Measurements from ENCODE around the gene NBR1.
"Not testable (repeated sequence)": the region's sequence is repeated elsewhere in the genome, so short reads cannot be mapped to it uniquely, and the experiment has no call there.

Gene NBR1

GRCh38 chr17:43142153-43142552 lies 28.9 kb upstream of the NBR1 start:
- TF ChIP-seq, protein P1, sequence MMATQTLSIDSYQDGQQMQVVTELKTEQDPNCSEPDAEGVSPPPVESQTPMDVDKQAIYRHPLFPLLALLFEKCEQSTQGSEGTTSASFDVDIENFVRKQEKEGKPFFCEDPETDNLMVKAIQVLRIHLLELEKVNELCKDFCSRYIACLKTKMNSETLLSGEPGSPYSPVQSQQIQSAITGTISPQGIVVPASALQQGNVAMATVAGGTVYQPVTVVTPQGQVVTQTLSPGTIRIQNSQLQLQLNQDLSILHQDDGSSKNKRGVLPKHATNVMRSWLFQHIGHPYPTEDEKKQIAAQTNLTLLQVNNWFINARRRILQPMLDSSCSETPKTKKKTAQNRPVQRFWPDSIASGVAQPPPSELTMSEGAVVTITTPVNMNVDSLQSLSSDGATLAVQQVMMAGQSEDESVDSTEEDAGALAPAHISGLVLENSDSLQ (IDR thresholded peaks at IDR 0.05) = no peak
- TF ChIP-seq CTBP1 (IDR thresholded peaks at IDR 0.05; ENCODE audit: borderline replicate concordance) = no peak
- TF ChIP-seq BHLHE40 (IDR thresholded peaks at IDR 0.05; ENCODE audit: borderline replicate concordance) = no peak
- TF ChIP-seq TARDBP (IDR thresholded peaks at IDR 0.05) = no peak
- no peak for TF ChIP-seq HDGF (IDR thresholded peaks at IDR 0.05; ENCODE audit: borderline replicate concordance)
- no peak for TF ChIP-seq SP1 (IDR thresholded peaks at IDR 0.05)
- TF ChIP-seq L3MBTL2 (conservative IDR thresholded peaks at IDR 0.05) = no peak
- TF ChIP-seq FOXM1 (IDR thresholded peaks at IDR 0.05; ENCODE audit: borderline replicate concordance) = no peak
- no peak for TF ChIP-seq ARNT (IDR thresholded peaks at IDR 0.05)
- no peak for TF ChIP-seq LEF1 (IDR thresholded peaks at IDR 0.05; ENCODE audit: borderline replicate concordance)
- TF ChIP-seq ELF4 (IDR thresholded peaks at IDR 0.05) = no peak
- ChIA-PET POLR2A (interaction anchor here (2.3 kb wide), 1 partner anchor 17 kb away, joined by 5 read pairs; the partner anchor contains the start of gene BRCA1), CTCF (no interaction called here)
- no peak for DNase-seq (ENCODE audit: extremely low spot score)

DNA sequence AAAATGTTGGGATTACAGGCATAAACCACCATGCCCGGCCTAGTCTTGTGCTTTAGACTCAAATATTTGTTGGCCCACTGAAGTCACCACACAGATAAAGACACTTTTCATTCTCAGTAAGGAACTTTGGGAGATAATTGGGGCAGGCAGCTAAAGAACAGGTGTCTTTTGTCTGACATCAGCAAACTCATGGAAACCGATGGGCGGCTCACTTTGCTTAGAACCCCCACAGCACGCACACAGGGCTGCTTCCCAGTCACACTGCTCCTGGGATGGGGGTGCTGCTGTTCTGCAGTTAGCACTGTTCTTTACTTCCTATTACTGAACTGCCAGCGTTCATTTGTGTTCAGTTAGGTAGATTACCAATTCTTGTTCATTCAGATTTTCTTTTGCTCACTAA lies 27.8 kb upstream of the NBR1 start:
- TF ChIP-seq LEF1 (IDR thresholded peaks at IDR 0.05; ENCODE audit: borderline replicate concordance) (no peak), FOXA1 (IDR thresholded peaks at IDR 0.05) (no peak), BHLHE40 (IDR thresholded peaks at IDR 0.05; ENCODE audit: borderline replicate concordance) (no peak), HDGF (IDR thresholded peaks at IDR 0.05; ENCODE audit: borderline replicate concordance) (no peak), L3MBTL2 (conservative IDR thresholded peaks at IDR 0.05) (no peak), ARNT (IDR thresholded peaks at IDR 0.05) (no peak), CTBP1 (IDR thresholded peaks at IDR 0.05; ENCODE audit: borderline replicate concordance) (no peak), FOXK2 (IDR thresholded peaks at IDR 0.05) (no peak), TARDBP (IDR thresholded peaks at IDR 0.05) (no peak), NFRKB (IDR thresholded peaks at IDR 0.05) (no peak), ZNF384 (IDR thresholded peaks at IDR 0.05) (no peak), FOXM1 (IDR thresholded peaks at IDR 0.05; ENCODE audit: borderline replicate concordance) (no peak), SP1 (IDR thresholded peaks at IDR 0.05) (no peak)
- CTCF ChIA-PET = no interaction called here
- DNase-seq (ENCODE audit: extremely low spot score) = no peak
- POLR2A ChIA-PET = no interaction called here

GRCh38 chr17:43146649-43147048 lies 24.4 kb upstream of the NBR1 start:
- no peak for DNase-seq (ENCODE audit: extremely low spot score)
- POLR2A ChIA-PET = no interaction called here
- CTCF ChIA-PET = no interaction called here
- TF ChIP-seq, protein P1 (IDR thresholded peaks at IDR 0.05) = no peak
- TF ChIP-seq ZNF384 (IDR thresholded peaks at IDR 0.05) = no peak
- TF ChIP-seq ELF4 (IDR thresholded peaks at IDR 0.05) = no peak
- TF ChIP-seq ARNT (IDR thresholded peaks at IDR 0.05) = no peak
- no peak for TF ChIP-seq SP1 (IDR thresholded peaks at IDR 0.05)
- no peak for TF ChIP-seq NFRKB (IDR thresholded peaks at IDR 0.05)
- no peak for TF ChIP-seq HDGF (IDR thresholded peaks at IDR 0.05; ENCODE audit: borderline replicate concordance)
- TF ChIP-seq BHLHE40 (IDR thresholded peaks at IDR 0.05; ENCODE audit: borderline replicate concordance) = no peak
- no peak for TF ChIP-seq FOXA1 (IDR thresholded peaks at IDR 0.05)
- TF ChIP-seq FOXM1 (IDR thresholded peaks at IDR 0.05; ENCODE audit: borderline replicate concordance) = no peak
- no peak for TF ChIP-seq TARDBP (IDR thresholded peaks at IDR 0.05)
- TF ChIP-seq SUZ12 (IDR thresholded peaks at IDR 0.05) = no peak
- no peak for TF ChIP-seq CTBP1 (IDR thresholded peaks at IDR 0.05; ENCODE audit: borderline replicate concordance)
- no peak for TF ChIP-seq FOXK2 (IDR thresholded peaks at IDR 0.05)
- TF ChIP-seq L3MBTL2 (conservative IDR thresholded peaks at IDR 0.05) = no peak
- no peak for TF ChIP-seq LEF1 (IDR thresholded peaks at IDR 0.05; ENCODE audit: borderline replicate concordance)

- TF ChIP-seq SP1 (IDR thresholded peaks at IDR 0.05) (no peak), ARNT (IDR thresholded peaks at IDR 0.05) (no peak), HDGF (IDR thresholded peaks at IDR 0.05; ENCODE audit: borderline replicate concordance) (no peak)
- ChIA-PET POLR2A (no interaction called here), CTCF (interaction anchor here (0.7 kb wide), 1 partner anchor 56 kb away, joined by 4 read pairs; no protein-coding TSS in a partner anchor)
- DNase-seq (ENCODE audit: extremely low spot score) = no peak
Measured at GRCh38 chr17:43151880-43152456, 19.0 kb upstream of the NBR1 start.

DNA sequence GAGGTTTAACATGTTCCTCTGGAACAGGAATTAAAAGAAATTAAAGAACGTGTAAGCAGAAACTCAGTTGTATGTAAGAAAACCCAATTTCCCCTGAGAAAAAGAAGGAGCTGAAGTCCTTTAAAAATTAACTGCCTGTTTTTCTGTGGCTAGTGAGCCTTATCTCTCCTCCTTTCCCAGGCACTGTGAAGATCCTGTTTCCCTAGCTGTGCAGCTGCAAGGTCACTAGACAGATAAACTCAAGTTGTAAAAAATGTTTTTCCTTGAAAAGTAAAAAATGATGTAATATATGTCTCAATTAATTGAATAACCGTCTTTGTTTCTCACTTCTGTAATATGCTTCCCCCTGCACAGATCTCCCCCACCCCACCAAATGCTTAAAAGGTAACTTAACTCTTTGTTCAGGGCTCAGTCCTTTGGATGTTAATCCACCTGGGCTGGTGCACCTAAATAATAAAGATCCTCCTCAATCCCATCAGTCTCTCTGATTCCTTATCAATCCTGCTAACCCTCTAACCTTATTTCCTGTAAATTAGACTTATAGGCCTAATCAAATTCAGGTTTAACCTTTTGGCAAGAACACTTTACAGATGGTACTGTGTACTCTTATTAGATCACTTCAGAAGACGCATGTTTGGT lies 17.7 kb upstream of the NBR1 start:
- CTCF ChIA-PET; DNase-seq (ENCODE audit: extremely low spot score): not testable (repeated sequence)
- POLR2A ChIA-PET = interaction anchor here (0.8 kb wide), 1 partner anchor 162 kb away, joined by 5 read pairs; no protein-coding TSS in a partner anchor

DNA sequence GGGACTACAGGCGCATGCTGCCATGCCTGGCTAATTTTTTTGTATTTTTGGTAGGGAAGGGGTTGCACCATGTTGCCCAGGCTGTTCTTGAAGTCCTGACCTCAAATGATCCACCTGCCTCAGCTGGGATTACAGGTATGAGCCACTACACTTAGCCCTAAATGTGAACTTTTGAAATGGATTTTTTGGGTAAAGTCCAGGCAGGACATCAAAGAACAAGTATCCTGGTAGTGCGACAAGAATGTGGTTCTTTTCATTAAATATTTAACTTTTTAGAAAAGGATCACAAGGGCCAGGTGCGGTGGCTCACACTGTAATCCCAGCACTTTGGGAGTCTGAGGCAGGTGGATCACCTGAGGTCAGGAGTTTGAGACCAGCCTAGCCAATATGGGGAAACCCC lies 15.3 kb upstream of the NBR1 start:
- DNase-seq (ENCODE audit: extremely low spot score) = no peak
- TF ChIP-seq TARDBP (IDR thresholded peaks at IDR 0.05) (no peak), FOXK2 (IDR thresholded peaks at IDR 0.05) (no peak), LEF1 (IDR thresholded peaks at IDR 0.05; ENCODE audit: borderline replicate concordance) (no peak), ZNF384 (IDR thresholded peaks at IDR 0.05) (no peak), FOXM1 (IDR thresholded peaks at IDR 0.05; ENCODE audit: borderline replicate concordance) (no peak), SP1 (IDR thresholded peaks at IDR 0.05) (no peak), BHLHE40 (IDR thresholded peaks at IDR 0.05; ENCODE audit: borderline replicate concordance) (no peak), ELF4 (IDR thresholded peaks at IDR 0.05) (no peak), CTBP1 (IDR thresholded peaks at IDR 0.05; ENCODE audit: borderline replicate concordance) (no peak), NFRKB (IDR thresholded peaks at IDR 0.05) (no peak), ARNT (IDR thresholded peaks at IDR 0.05) (no peak), SUZ12 (IDR thresholded peaks at IDR 0.05) (no peak), L3MBTL2 (conservative IDR thresholded peaks at IDR 0.05) (no peak), HDGF (IDR thresholded peaks at IDR 0.05; ENCODE audit: borderline replicate concordance) (no peak), FOXA1 (IDR thresholded peaks at IDR 0.05) (no peak)
- TF ChIP-seq, protein P1 (IDR thresholded peaks at IDR 0.05) = no peak

DNA sequence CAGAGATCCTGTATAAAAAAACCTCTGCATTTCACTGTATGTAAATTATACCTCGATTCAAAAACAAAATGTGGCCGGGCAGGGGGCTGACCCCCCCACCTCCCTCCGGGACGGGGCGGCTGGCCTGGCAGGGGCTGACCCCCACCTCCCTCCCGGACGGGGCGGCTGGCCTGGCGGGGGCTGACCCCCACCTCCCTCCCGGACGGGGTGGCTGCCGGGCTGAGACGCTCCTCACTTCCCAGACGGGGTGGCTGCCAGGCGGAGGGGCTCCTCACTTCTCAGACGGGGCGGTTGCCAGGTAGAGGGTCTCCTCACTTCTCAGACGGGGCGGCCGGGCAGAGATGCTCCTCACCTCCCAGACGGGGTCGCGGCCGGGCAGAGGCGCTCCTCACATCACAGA lies 11.8 kb upstream of the NBR1 start:
- DNase-seq (ENCODE audit: extremely low spot score); POLR2A ChIA-PET; CTCF ChIA-PET: not testable (repeated sequence)

More for the DNA sequence above, 15.3 kb upstream of the NBR1 start:
- ChIA-PET CTCF (no interaction called here), POLR2A (no interaction called here)

DNA sequence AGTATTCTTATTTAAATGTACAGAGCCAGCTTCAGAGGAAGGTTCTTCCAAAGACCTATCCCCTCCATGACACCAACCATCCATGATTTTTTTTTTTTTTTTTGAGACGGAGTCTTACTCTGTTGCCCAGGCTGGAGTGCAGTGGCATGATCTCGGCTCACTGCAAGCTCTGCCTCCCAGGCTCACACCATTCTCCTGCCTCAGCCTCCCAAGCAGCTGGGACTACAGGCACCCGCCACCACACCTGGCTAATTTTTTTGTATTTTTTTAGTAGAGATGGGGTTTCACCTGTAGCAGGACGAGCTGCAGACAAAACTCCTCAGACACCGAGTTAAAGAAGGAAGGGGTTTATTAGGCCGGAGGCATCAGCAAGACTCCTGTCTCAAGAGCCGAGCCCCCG lies 11.1 kb upstream of the NBR1 start:
- DNase-seq (ENCODE audit: extremely low spot score); CTCF ChIA-PET; POLR2A ChIA-PET: not testable (repeated sequence)

DNA sequence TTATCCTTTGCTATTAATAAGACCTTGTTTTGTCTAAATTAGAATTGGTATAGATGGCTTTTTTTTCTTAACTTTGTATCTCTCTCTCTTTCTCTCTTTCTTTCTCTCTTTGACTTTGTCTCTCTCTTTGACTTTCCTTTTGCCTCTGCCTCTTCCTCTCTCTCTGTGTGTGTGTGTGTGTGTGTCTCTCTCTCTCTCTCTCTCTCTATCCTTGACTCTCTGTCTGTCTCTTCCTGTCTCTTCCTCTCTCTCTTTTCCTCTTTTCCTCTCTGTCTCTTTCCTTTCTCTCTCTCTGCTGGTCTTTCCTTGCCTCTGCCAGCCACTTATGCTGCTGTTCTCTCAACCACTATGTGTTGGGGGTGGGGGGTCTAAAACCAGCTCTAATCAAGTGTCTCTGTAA lies 5.0 kb upstream of the NBR1 start:
- CTCF ChIA-PET; DNase-seq (ENCODE audit: extremely low spot score); POLR2A ChIA-PET: not testable (repeated sequence)

Measured in HEK293T (cell line).